ENCODE results near the gene ZFHX3. TPM values are rescaled to one million over a fixed set of nuclear protein-coding genes. Genes with fewer than 3 reads are reported as not detected.

ZFHX3 gene
- total and polyA plus RNA-seq, 2 donors from 2014 or later, result 2.3 to 29.3 TPM

DNA sequence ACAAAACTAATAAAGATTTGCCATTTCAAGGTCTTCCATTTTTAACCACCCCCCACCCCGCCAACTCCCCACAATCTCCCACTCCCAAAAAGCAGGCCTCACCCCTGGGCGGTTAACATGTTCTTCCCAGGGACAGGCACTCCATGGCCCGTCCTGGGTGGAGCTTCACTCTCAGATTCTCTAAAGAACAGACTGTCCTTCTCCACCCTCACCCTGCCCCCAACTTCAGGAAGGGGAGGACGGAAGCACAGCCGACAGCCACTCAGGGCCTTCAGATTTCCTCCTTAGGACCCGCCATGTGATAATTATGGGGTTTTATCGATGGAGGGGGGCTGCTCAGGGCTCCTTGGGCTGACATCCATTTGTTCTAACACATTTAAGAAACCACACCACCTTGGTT lies 61.9 kb downstream of the ZFHX3 start:
- no peaks in the 10 kb centered on the region for H3K27me3 ChIP-seq (ENCODE audit: control insufficient read depth, insufficient read depth, low read length)
- intact Hi-C loops (cut with DNase I), result no loop called here
- peaks cover 0 to 44% (median 16%) of the 10 kb centered on the region in 3 donors for H3K4me1 ChIP-seq (ENCODE audit: control insufficient read depth in 2 of 3, insufficient read depth in 2 of 3, low read depth in 1 of 3, low read length in 3 of 3)
- TF ChIP-seq, protein P1, sequence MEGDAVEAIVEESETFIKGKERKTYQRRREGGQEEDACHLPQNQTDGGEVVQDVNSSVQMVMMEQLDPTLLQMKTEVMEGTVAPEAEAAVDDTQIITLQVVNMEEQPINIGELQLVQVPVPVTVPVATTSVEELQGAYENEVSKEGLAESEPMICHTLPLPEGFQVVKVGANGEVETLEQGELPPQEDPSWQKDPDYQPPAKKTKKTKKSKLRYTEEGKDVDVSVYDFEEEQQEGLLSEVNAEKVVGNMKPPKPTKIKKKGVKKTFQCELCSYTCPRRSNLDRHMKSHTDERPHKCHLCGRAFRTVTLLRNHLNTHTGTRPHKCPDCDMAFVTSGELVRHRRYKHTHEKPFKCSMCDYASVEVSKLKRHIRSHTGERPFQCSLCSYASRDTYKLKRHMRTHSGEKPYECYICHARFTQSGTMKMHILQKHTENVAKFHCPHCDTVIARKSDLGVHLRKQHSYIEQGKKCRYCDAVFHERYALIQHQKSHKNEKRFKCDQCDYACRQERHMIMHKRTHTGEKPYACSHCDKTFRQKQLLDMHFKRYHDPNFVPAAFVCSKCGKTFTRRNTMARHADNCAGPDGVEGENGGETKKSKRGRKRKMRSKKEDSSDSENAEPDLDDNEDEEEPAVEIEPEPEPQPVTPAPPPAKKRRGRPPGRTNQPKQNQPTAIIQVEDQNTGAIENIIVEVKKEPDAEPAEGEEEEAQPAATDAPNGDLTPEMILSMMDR (IDR thresholded peaks at IDR 0.05; ENCODE audit: borderline replicate concordance, extremely low read depth, insufficient read depth), result no peak
- DNase-seq, result peak in 1 of 5 donors; percentile 84
- peak overlapping the region; percentile 61 to 67 for H3K27ac ChIP-seq (ENCODE audit: low read depth in 2 of 2, low read length in 2 of 2)
- FAIRE-seq, result no peak
- no peaks in the 10 kb centered on the region for H3K36me3 ChIP-seq (ENCODE audit: control insufficient read depth in 2 of 3, insufficient read depth in 3 of 3, low read length in 3 of 3)
- no peak overlapping the region for H3K4me3 ChIP-seq (ENCODE audit: low read length in 3 of 3)
- no peaks in the 10 kb centered on the region for H3K9me3 ChIP-seq (ENCODE audit: control insufficient read depth in 2 of 3, insufficient read depth in 1 of 3, low read length in 3 of 3)
- no peak overlapping the region for H3K9ac ChIP-seq (ENCODE audit: low read length in 3 of 3)

DNA sequence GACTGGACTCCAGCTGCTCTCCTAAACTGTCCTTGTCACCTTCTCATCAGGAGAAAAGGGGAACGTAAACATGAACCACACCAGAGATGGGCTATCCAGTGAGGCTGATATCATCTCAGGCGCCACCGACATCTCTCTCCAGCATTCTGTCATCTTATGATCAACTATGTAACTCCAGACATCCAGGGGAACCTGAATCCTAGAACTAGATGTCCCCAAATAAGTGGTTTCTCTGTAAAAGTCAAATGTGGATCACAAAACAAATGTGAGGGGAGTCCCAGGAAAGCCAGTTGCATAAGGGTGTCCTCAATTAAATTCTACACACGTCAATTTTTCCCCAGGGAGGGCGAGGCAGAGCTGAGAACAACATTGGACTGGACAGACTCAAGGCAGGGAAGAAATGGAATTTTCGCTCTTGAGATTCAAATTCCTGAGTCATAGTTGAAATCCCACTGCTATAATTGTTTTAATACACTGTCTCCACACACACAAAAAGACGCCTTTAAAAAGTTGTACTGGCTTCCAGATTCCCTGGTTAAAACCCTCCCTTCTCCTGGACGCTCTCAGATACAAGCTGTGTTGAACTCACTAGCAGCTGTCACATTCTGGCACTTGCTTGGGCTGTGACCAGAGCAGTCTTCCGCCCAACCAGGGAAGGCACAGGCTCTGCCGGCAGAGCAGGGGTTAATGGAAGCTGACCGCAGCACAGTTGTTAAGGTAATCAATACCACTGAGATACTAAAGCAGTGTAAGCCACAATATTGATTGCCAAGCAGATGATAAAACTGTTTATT lies 62.6 kb downstream of the ZFHX3 start:
- intact Hi-C loops (cut with DNase I), result no loop called here
- peaks cover 0 to 41% (median 14%) of the 10 kb centered on the region in 3 donors for H3K4me1 ChIP-seq (ENCODE audit: control insufficient read depth in 2 of 3, insufficient read depth in 2 of 3, low read depth in 1 of 3, low read length in 3 of 3)
- DNase-seq, result no peak

DNA sequence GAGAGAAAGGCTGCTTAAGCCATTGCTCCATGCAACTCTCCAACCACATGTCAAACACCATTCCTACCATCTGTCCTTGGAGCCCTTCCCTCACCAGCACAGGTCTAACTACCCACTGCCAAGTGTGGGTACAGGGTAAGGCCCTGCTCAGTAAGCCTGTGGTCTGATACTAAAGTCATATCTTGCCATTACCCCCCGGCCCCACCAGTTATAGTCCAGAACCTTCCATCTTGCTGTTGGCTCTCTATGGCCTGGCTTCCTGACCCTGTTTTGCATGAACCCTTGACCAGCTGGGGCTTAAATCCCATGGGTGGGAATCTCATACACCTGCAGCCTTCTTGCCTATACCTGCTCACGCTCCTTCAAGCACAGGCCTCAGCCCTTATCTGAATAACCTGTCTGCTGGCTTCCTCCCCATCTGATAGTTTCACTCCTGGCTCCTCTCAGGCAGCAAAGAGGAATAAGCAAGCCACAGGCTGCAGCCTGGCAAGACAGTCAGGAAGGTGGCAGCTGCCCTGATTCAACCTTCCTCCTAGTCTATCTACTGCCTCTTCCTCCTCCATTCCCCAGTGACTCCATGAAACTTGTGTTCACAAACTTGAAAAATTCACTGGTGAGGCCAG lies 64.1 kb downstream of the ZFHX3 start:
- intact Hi-C loops (cut with DNase I), result no loop called here
- H3K4me3 ChIP-seq (ENCODE audit: low read length in 3 of 3), result no peak overlapping the region
- TF ChIP-seq, protein P1 (IDR thresholded peaks at IDR 0.05; ENCODE audit: borderline replicate concordance, extremely low read depth, insufficient read depth), result no peak
- H3K9ac ChIP-seq (ENCODE audit: low read length in 3 of 3), result no peak overlapping the region
- no peaks in the 10 kb centered on the region for H3K36me3 ChIP-seq (ENCODE audit: control insufficient read depth in 2 of 3, insufficient read depth in 3 of 3, low read length in 3 of 3)
- no peak overlapping the region for H3K27ac ChIP-seq (ENCODE audit: low read depth in 2 of 2, low read length in 2 of 2)
- H3K27me3 ChIP-seq (ENCODE audit: control insufficient read depth, insufficient read depth, low read length), result no peaks in the 10 kb centered on the region
- peaks cover 0 to 31% (median 13%) of the 10 kb centered on the region in 3 donors for H3K4me1 ChIP-seq (ENCODE audit: control insufficient read depth in 2 of 3, insufficient read depth in 2 of 3, low read depth in 1 of 3, low read length in 3 of 3)
- H3K9me3 ChIP-seq (ENCODE audit: control insufficient read depth in 2 of 3, insufficient read depth in 1 of 3, low read length in 3 of 3), result no peaks in the 10 kb centered on the region
- DNase-seq (no peak), FAIRE-seq (no peak)

More for the DNA sequence above, 62.6 kb downstream of the ZFHX3 start:
- TF ChIP-seq, protein P1 (IDR thresholded peaks at IDR 0.05; ENCODE audit: borderline replicate concordance, extremely low read depth, insufficient read depth), result no peak
- Histone ChIP-seq H3K27ac (ENCODE audit: low read depth in 2 of 2, low read length in 2 of 2) (peak overlapping the region; percentile 61 to 75), H3K9ac (ENCODE audit: low read length in 3 of 3) (no peak overlapping the region), H3K9me3 (ENCODE audit: control insufficient read depth in 2 of 3, insufficient read depth in 1 of 3, low read length in 3 of 3) (no peaks in the 10 kb centered on the region), H3K4me3 (ENCODE audit: low read length in 3 of 3) (no peak overlapping the region), H3K36me3 (ENCODE audit: control insufficient read depth in 2 of 3, insufficient read depth in 3 of 3, low read length in 3 of 3) (no peaks in the 10 kb centered on the region), H3K27me3 (ENCODE audit: control insufficient read depth, insufficient read depth, low read length) (no peaks in the 10 kb centered on the region)
- no peak for FAIRE-seq

Data from kidney (tissue), 14 donors.